GF-D8 (cell line): ENCODE measurements around the gene TESMIN.

Experiments used
- DNase-seq: peaks from one replicate; lab custom pipeline; 2025; lab: John Stamatoyannopoulos, UW

Gene TESMIN

DNA sequence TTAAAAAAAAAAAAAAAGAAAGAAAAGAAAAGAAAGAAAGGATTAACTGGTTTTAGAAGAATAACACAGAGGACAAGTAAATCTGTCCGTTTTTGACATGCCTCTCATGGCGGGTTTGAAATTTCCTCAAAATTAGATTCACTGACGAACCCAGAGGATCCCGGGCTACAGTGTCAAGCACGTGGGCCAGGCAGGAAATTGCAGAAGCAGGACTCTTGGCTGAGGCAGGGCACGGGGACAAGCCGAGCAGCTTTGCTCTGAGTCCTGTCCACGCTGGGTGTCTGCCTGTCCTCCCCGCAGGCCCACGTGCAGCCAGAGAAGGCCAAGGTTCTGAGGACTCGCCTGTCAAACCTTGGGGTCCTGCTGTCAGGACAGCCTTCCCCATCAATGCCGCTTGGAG lies 42.3 kb downstream of the TESMIN start:
- no peak for DNase-seq

GRCh38 chr11:68707527-68707926 lies 43.8 kb downstream of the TESMIN start:
- DNase-seq: no peak

DNA sequence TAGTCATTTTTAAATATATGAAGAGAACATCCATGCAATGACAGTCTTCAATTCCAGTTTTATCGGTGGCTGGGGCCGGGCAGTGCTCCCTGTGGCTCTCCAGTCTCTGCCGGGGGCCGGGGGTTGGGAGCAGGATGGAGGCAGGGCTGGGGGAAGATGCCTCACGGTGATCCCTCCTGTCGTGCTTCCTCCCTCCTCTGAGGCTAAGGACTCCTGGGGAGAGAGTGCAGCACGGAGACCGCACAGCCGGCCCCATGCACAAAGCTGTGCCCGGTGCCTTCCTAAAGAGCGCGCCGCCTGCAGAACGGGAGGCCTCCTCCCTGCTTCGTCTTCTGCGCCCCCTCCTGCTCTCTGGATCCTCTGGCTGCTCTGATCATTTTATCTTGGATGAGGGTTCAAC lies 46.4 kb downstream of the TESMIN start:
- DNase-seq: no peak

GRCh38 chr11:68698993-68699392 lies 52.3 kb downstream of the TESMIN start:
- DNase-seq: no peak

- DNase-seq: no peak
Measured at GRCh38 chr11:68695531-68695930, 55.8 kb downstream of the TESMIN start.

GRCh38 chr11:68694431-68695297 lies 56.7 kb downstream of the TESMIN start:
- no peak for DNase-seq

GRCh38 chr11:68693484-68693882 lies 57.8 kb downstream of the TESMIN start:
- no peak for DNase-seq

GRCh38 chr11:68692871-68693483 lies 58.3 kb downstream of the TESMIN start:
- no peak for DNase-seq

GRCh38 chr11:68692115-68692514 lies 59.2 kb downstream of the TESMIN start:
- no peak for DNase-seq

DNA sequence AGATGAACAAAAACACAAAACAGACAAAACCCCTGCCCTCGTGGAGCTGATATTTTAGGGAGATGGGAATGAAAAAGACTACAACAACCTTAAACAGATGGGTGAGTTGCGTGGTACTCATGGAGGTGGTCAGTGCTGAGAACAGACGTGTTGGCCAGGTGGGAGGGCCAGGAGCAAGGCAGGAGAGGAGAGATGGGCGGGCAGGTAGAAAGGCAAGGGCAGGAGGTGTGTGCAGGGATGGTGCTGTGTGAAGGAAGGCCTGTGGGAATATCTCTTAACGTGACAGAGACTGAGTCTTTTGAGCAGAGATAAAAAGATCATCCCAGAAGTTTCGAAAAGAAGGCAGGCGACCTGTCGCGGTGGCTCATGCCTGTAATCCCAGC lies 59.9 kb downstream of the TESMIN start:
- no peak for DNase-seq

DNA sequence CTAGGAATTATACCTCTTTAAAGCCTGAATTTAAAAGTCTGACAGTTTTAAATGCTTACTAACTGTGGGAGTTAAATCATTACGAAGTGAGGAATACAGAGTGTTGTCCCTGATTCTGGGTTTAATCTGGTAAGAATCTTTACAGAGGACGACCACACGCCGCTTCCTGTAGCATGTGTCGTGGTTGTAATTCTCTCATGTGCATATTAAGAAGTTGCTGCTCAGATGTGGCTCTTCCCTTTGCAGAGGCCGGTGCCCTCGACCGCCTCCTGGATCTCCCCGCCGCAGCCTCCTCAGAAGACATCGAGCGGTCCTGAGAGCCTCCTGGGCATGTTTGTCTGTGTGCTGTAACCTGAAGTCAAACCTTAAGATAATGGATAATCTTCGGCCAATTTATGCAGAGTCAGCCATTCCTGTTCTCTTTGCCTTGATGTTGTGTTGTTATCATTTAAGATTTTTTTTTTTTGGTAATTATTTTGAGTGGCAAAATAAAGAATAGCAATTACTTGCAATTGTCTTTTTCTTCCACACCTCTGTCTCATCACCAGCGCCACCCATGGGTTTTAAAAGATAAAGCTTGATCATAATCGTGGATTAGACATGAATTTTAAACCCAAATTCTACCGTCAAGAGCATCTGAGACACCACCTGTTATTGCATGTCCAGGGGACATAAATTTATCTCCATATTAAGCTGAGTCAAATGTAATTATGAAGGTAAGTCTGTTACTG lies 60.5 kb downstream of the TESMIN start:
- DNase-seq: no peak

GRCh38 chr11:68689737-68690625 lies 61.3 kb downstream of the TESMIN start:
- no peak for DNase-seq

DNA sequence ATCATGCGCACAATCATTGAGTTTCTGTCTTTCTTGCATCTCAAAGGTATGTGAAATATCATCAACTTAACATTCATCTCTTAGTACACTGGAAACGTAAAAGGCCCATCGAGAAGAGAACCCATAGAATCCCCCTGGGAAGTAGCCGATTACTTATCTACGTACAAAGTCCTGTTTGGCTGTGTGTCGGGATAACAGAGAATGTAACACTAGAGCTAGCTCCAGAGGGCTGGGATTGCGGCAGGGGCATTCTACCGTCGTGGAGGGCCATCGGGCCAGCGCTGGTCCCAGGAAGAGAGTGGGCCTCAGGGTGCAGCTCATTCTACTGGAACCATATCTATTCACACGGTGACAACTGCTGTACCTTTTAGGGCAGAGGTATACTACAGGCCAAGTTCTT lies 62.4 kb downstream of the TESMIN start:
- DNase-seq: no peak

DNA sequence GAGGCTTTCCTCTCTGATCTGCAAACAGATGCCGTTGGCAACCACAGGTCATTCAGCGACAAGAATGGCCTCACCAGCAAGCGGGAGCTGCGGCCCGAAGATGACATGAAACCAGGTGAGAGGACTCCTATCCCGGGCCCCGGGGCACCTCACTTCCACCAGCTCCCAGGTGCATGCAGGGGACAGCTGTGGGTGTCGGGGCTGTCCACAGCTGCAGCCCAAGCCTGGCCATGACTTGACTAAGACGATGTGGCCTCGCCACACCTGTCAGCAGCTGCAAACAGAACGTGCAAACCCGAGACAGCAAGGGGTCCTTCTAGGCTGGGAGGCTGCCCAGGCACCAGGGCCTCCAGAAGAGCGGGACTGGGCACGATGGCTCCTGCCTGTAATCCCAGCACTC lies 63.3 kb downstream of the TESMIN start:
- no peak for DNase-seq

DNA sequence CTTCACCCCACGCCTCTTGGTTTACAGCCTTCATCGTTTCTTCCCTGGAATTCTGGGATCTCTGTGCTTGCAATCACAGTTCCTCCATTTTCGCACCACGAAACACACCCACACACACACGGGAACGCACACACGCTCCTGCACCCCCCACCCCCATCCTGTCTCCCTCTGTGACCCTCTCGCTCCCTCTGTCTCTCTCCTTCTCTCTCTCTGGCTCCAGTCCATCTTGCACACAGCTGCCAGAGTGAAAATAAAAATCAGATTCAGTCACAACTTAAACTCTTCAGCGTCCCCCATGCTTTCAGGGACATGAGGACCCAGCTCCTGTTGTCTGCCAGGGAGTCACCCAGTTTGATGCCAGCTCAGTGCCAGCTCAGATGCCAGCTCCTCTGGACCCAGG lies 64.0 kb downstream of the TESMIN start:
- no peak for DNase-seq

GRCh38 chr11:68686486-68686885 lies 64.8 kb downstream of the TESMIN start:
- DNase-seq: no peak

DNA sequence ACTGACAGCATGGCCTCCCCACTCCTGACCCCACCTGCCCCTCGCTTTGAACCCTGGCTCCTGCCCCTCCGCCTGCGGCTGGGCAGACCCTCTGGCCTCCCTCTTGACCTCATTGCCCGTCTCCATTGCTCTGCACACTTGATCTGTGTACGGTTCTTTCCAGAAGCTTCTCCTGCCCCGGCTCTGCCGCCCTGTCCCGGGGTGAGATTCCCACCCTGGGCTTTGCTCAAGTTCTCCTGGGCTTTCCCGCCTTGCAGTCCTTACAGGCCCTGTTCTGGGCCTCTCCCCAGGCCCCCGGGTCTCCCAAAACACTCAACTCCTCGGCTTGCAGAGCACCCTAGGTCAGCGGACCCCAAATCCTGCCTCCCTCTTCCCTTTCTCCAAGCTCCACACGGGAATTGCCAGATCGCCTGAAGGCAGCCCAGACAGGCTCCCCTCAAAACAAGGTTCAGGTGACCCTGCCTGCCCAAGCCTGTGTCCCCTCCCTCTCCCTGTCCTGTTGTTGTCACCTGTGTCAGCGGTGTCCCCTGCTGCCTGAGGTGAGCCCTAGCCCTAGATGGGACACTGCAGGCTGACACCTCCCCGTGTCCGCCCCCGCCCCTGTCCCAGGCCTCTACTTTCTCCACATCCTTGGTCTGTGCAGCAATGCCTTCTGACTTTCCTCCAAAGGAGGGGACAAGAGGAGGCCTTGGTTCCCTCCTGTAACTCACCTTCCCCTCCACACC lies 65.5 kb downstream of the TESMIN start:
- no peak for DNase-seq

GRCh38 chr11:68684385-68685356 lies 66.6 kb downstream of the TESMIN start, which contains the start of gene GAL:
TSS of gene GAL (plus strand) at chr11:68684544. CDS start at chr11:68684924, 380 bp downstream.
- no peak for DNase-seq

DNA sequence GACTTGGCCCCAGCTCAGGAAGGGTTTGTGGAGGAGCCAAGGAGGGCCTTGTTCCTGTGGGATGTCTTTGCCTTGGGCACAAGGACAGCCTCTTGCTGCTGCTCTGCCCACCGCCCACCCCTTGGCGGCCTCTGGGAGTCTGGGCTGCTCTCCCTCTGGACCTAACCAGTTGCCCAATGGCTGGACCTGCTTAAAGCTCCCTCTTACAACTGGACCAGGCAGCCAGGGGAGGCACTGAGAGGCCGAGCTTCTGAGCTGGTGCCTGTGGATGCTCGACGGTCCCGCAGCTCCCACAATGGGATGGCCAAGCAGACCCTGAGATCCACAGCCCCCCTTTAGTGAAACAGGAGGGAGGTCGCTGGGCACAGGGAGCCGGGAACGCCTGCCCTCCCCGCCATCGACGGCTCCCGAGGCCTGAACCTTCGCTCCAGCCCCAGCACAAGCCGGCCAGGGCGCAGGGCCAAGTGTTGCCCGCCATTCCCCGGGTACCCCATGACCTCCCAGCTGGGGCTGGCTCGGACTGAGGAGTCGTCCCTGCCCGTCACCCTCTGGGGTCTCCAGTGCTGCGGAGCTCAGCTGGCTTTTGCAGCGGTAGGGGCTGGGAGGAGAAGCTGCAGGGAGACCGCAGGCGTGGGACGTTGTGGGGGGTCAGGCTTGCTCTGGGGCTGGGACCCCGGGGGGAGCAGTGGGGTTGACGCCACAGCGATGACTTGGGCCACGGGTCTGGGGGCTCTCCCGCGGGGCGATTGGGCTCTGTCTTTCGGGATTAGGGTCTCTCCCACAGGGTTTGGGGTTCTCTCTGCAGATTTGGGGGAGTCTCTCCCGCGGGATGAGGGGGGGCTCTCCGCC lies 67.6 kb downstream of the TESMIN start:
- no peak for DNase-seq
